HCT116 (cell line): ENCODE measurements around the gene HRH4. TPM values are rescaled to one million over a fixed set of nuclear protein-coding genes. Genes with fewer than 3 reads are reported as not detected.

ENCODE experiments used
- ATAC-seq: fragments of 200-7000 bp; cut with Tn5 transposase; 2 replicates; pipeline ENCODE4 v1.9.1; 2020; ENCODE audit warnings: mild to moderate bottlenecking, moderate library complexity
- BruUV-seq: library from RNA; stranded (reverse); fragments of 400-500 nt; replicated peaks from 2 replicates; lab custom pipeline; 2021; lab: Mats Ljungman, UMichigan
- CTCF ChIA-PET: fragments of 300-600 bp; sonication (Branson Sonifier 250); formaldehyde crosslinking; loops from one replicate; lab custom pipeline; 2021; ENCODE audit warnings: antibody characterized with exemption; lab: Charles Lee
- POLR2A ChIA-PET: fragments of 300-600, 350-600 bp; sonication (Branson Sonifier 250); formaldehyde crosslinking; loops from one replicate; lab custom pipeline; 2021; ENCODE audit warnings: antibody characterized with exemption; lab: Charles Lee
- RAD21 ChIA-PET, 2 experiments: fragments of 300-600 bp; sonication (Branson Sonifier 250); formaldehyde crosslinking; loops; one replicate each; lab custom pipeline; 2023; ENCODE audit warnings: low total read pairs in 2 of 2; ENCODE audit not compliant: uncharacterized antibody in 2 of 2, unreplicated experiment in 2 of 2, low non-redundant PET in 1 of 2; lab: Charles Lee
- DNase-seq: peaks from one replicate; pipeline ENCODE4 v3.0.0-alpha.2; 2010; ENCODE audit warnings: low read depth, low spot score
- H2AFZ ChIP-seq: fragments of 200-600 bp; shearing (Covaris generic), sonication (generic); 2 replicates; pipeline ENCODE4 v1.6.1; 2017; ENCODE audit warnings: low read depth, mixed run types, mixed read lengths, antibody characterized with exemption, low read length; ENCODE audit not compliant: poor library complexity, severe bottlenecking
- H3K27ac ChIP-seq: 2 replicates; pipeline ENCODE4 v1.5.1; 2012; ENCODE audit warnings: low read depth, low read length
- H3K27me3 ChIP-seq: fragments of 200-600 bp; sonication (generic); 2 replicates; pipeline ENCODE4 v1.6.1; 2016; ENCODE audit warnings: mixed run types, low read length, mixed read lengths; ENCODE audit not compliant: insufficient read depth
- H3K36me3 ChIP-seq, 2 experiments: fragments of 200-500 bp in 1 of 2; fragments of 200-600 bp in 1 of 2; sonication (Bioruptor generic) in 1 of 2; sonication (generic) in 1 of 2; 2 replicates each; pipeline versions ENCODE4 v1.5.1 to v1.6.1; 2014 to 2016; ENCODE audit warnings: low read length in 2 of 2, inconsistent platforms in 1 of 2, mixed read lengths in 1 of 2, mixed run types in 1 of 2; ENCODE audit not compliant: insufficient read depth in 2 of 2, control insufficient read depth in 1 of 2
- H3K4me1 ChIP-seq, 2 experiments: fragments of 200-600 bp in 1 of 2; sonication (generic) in 1 of 2; 2 replicates each; pipeline versions ENCODE4 v1.5.1 to v1.6.1; 2012 to 2017; ENCODE audit warnings: low read length in 2 of 2, inconsistent platforms in 1 of 2, mild to moderate bottlenecking in 1 of 2, mixed read lengths in 1 of 2, mixed run types in 1 of 2, moderate library complexity in 1 of 2; ENCODE audit not compliant: insufficient read depth in 2 of 2, control insufficient read depth in 1 of 2
- H3K4me2 ChIP-seq: fragments of 200-600 bp; sonication (generic); 2 replicates; pipeline ENCODE4 v1.6.1; 2017; ENCODE audit warnings: mixed run types, low read length, mixed read lengths
- H3K4me3 ChIP-seq, 2 experiments: fragments of 200-600 bp in 1 of 2; sonication (generic) in 1 of 2; replicated peaks in 1 of 2; 2 replicates each; pipeline ENCODE4 v1.5.1; 2011 to 2016; ENCODE audit warnings: low read length in 2 of 2, control low read depth in 1 of 2, low read depth in 1 of 2, mild to moderate bottlenecking in 1 of 2, mixed read lengths in 1 of 2, mixed run types in 1 of 2
- H3K79me2 ChIP-seq: fragments of 200-600 bp; sonication (generic); 2 replicates; pipeline ENCODE4 v1.6.1; 2017; ENCODE audit warnings: mild to moderate bottlenecking, mixed run types, low read length, moderate library complexity, mixed read lengths; ENCODE audit not compliant: insufficient read depth
- H3K9ac ChIP-seq: fragments of 200-600 bp; sonication (generic); 2 replicates; pipeline ENCODE4 v1.6.1; 2016; ENCODE audit warnings: low read length, mixed read lengths
- H3K9me2 ChIP-seq: fragments of 200-600 bp; sonication (generic), shearing (Covaris generic); 2 replicates; pipeline ENCODE4 v1.6.1; 2017; ENCODE audit warnings: mixed run types, mild to moderate bottlenecking, moderate library complexity; ENCODE audit not compliant: insufficient read depth
- H3K9me3 ChIP-seq, 2 experiments: fragments of 200-500 bp in 1 of 2; fragments of 200-600 bp in 1 of 2; sonication (Bioruptor generic) in 1 of 2; sonication (generic) in 1 of 2; 2 replicates each; pipeline ENCODE4 v1.6.1; 2014 to 2017; ENCODE audit warnings: low read length in 2 of 2, mixed read lengths in 2 of 2, inconsistent platforms in 1 of 2, low read depth in 1 of 2, mild to moderate bottlenecking in 1 of 2, mixed run types in 1 of 2, moderate library complexity in 1 of 2; ENCODE audit not compliant: control insufficient read depth in 1 of 2, insufficient read depth in 1 of 2
- H4K20me1 ChIP-seq: fragments of 200-600 bp; sonication (generic), shearing (Covaris generic); 2 replicates; pipeline ENCODE4 v1.6.1; 2017; ENCODE audit warnings: mixed run types, mild to moderate bottlenecking, moderate library complexity; ENCODE audit not compliant: insufficient read depth
- ATF3 ChIP-seq: IDR thresholded peaks from 2 replicates; pipeline ENCODE4 v1.6.1; 2012
- ELF1 ChIP-seq: IDR thresholded peaks from 2 replicates; pipeline ENCODE4 v1.6.1; 2012; ENCODE audit warnings: low read depth, borderline replicate concordance
- POLR2AphosphoS5 ChIP-seq: IDR thresholded peaks from 2 replicates; pipeline ENCODE4 v1.6.1; 2011; ENCODE audit warnings: mild to moderate bottlenecking, low read depth, low read length, moderate library complexity
- RAD21 ChIP-seq: IDR thresholded peaks from 2 replicates; pipeline ENCODE4 v1.6.1; 2012; ENCODE audit warnings: low read depth, mild to moderate bottlenecking
- REST ChIP-seq: IDR thresholded peaks from 2 replicates; pipeline ENCODE4 v1.6.1; 2012; ENCODE audit warnings: low read depth
- SP1 ChIP-seq: IDR thresholded peaks from 2 replicates; pipeline ENCODE4 v1.6.1; 2012; ENCODE audit warnings: low read depth
- YY1 ChIP-seq: IDR thresholded peaks from 2 replicates; pipeline ENCODE4 v1.6.1; 2011; ENCODE audit warnings: low read length, low read depth, moderate library complexity, mild to moderate bottlenecking; ENCODE audit not compliant: insufficient replicate concordance; ENCODE audit errors: extremely low read depth
- ZNF274 ChIP-seq: fragments of 200-500 bp; sonication (Bioruptor generic); IDR thresholded peaks from 2 replicates; pipeline ENCODE4 v1.6.1; 2014; ENCODE audit warnings: mild to moderate bottlenecking, low read depth, low read length, inconsistent platforms
- intact Hi-C: fragments of 100-400 bp; cut with micrococcal nuclease; formaldehyde crosslinking; loops from 2 replicates; pipeline ENCODE4 v1.10.0; 2022
- total RNA-seq: library from RNA; stranded (reverse); gene quantifications from one replicate; pipeline ENCODE4 v1.2.1, GENCODE V29; 2021; ENCODE audit not compliant: unreplicated experiment
- TF ChIP-seq, protein P1 (sequence below), 3 experiments: fragments of 200-600 bp in 1 of 3; sonication (generic) in 1 of 3; IDR thresholded peaks in 2 of 3; conservative IDR thresholded peaks in 1 of 3; 2 replicates each; pipeline ENCODE4 v1.5.1; 2012 to 2017; ENCODE audit warnings: low read depth in 2 of 3, low read length in 2 of 3, antibody characterized with exemption in 1 of 3, borderline replicate concordance in 1 of 3, control low read depth in 1 of 3, mild to moderate bottlenecking in 1 of 3, mixed read lengths in 1 of 3, mixed run types in 1 of 3, moderate library complexity in 1 of 3; ENCODE audit not compliant: insufficient read depth in 1 of 3

HRH4 gene
- total RNA-seq, 1 experiment from 2014 or later = not detected

- no peak overlapping the region; the same call in 1 of the 2 replicates for H3K27ac ChIP-seq
- RAD21 ChIA-PET = no interaction called here
- DNase-seq (no peak), ATAC-seq (no peak)
- no peak overlapping the region for H3K9ac ChIP-seq
- H3K36me3 ChIP-seq = peaks cover 5 to 11% of the 10 kb centered on the region in 2 experiments; a peak in 1 of 4 replicates
- H3K79me2 ChIP-seq = peaks cover 31% of the 10 kb centered on the region
- peak overlapping the region; percentile 70; the same call in 1 of the 2 replicates for H3K4me2 ChIP-seq
- no peak overlapping the region for H2AFZ ChIP-seq
- H4K20me1 ChIP-seq = no peaks in the 10 kb centered on the region
- POLR2A ChIA-PET = interaction anchor here (0.6 to 1.0 kb wide), 3 partner anchors 9 to 32 kb away, joined by 3 to 4 read pairs (median 3); partner anchors contain the start of gene OSBPL1A
- H3K4me1 ChIP-seq = peaks cover 5 to 21% of the 10 kb centered on the region in 2 experiments; a peak in 3 of 4 replicates
- TF ChIP-seq ZNF274 (no peak), RAD21 (peak; percentile 12; the same call in 1 of the 2 replicates), YY1 (no peak), ELF1 (no peak), POLR2AphosphoS5 (no peak), SP1 (no peak), REST (no peak), ATF3 (no peak)
- TF ChIP-seq, protein P1, sequence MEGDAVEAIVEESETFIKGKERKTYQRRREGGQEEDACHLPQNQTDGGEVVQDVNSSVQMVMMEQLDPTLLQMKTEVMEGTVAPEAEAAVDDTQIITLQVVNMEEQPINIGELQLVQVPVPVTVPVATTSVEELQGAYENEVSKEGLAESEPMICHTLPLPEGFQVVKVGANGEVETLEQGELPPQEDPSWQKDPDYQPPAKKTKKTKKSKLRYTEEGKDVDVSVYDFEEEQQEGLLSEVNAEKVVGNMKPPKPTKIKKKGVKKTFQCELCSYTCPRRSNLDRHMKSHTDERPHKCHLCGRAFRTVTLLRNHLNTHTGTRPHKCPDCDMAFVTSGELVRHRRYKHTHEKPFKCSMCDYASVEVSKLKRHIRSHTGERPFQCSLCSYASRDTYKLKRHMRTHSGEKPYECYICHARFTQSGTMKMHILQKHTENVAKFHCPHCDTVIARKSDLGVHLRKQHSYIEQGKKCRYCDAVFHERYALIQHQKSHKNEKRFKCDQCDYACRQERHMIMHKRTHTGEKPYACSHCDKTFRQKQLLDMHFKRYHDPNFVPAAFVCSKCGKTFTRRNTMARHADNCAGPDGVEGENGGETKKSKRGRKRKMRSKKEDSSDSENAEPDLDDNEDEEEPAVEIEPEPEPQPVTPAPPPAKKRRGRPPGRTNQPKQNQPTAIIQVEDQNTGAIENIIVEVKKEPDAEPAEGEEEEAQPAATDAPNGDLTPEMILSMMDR (IDR thresholded peaks at IDR 0.05 in 2 of 3, conservative IDR thresholded peaks at IDR 0.05 in 1 of 3; ENCODE audit: borderline replicate concordance in 1 of 3, insufficient read depth in 1 of 3, low read depth in 2 of 3, low read length in 2 of 3) = peak; percentile 28 to 64 (median 57); a peak in 4 of 6 replicates
- no peak overlapping the region for H3K4me3 ChIP-seq
- no peaks in the 10 kb centered on the region for H3K9me2 ChIP-seq
- no peaks in the 10 kb centered on the region for H3K9me3 ChIP-seq
- no peaks in the 10 kb centered on the region for H3K27me3 ChIP-seq
- BruUV-seq = no TSS peak
- intact Hi-C loops = loop anchor here (5.0 to 10.0 kb wide), 2 partner anchors 59 to 74 kb away; no protein-coding TSS in a partner anchor
- CTCF ChIA-PET = interaction anchor here (0.7 to 1.4 kb wide), 9 partner anchors 12 to 69 kb away, joined by 3 to 7 read pairs (median 4); no protein-coding TSS in a partner anchor
These were observed 31.7 kb upstream of the HRH4 start for GRCh38 chr18:24428709-24429108.
